Measurements from ENCODE around the gene IFT20. TPM values are rescaled to one million over a fixed set of nuclear protein-coding genes. Genes with fewer than 3 reads are reported as not detected.

IFT20 gene
- total and polyA plus RNA-seq, 11 donors, result 7.9 to 18.9 (median 11.1) TPM

- Histone ChIP-seq H3K36me3 (peaks cover 4 to 100% (median 96%) of the 10 kb centered on the region in 9 donors), H3K4me1 (peaks cover 0 to 53% (median 28%) of the 10 kb centered on the region in 12 donors), H3K4me3 (no peak overlapping the region), H3K27me3 (no peaks in the 10 kb centered on the region), H3K9me3 (no peaks in the 10 kb centered on the region), H3K27ac (peak overlapping the region in 10 of 12 donors; percentile 8 to 68 (median 35))
- WGBS, 4 donors, result 45 to 52% (median 48%) methylated on average over 13 of the region's 13 CpGs
- DNase-seq, result peak in 4 of 5 donors; percentile 45 to 75 (median 67)
- TF ChIP-seq, protein P1, sequence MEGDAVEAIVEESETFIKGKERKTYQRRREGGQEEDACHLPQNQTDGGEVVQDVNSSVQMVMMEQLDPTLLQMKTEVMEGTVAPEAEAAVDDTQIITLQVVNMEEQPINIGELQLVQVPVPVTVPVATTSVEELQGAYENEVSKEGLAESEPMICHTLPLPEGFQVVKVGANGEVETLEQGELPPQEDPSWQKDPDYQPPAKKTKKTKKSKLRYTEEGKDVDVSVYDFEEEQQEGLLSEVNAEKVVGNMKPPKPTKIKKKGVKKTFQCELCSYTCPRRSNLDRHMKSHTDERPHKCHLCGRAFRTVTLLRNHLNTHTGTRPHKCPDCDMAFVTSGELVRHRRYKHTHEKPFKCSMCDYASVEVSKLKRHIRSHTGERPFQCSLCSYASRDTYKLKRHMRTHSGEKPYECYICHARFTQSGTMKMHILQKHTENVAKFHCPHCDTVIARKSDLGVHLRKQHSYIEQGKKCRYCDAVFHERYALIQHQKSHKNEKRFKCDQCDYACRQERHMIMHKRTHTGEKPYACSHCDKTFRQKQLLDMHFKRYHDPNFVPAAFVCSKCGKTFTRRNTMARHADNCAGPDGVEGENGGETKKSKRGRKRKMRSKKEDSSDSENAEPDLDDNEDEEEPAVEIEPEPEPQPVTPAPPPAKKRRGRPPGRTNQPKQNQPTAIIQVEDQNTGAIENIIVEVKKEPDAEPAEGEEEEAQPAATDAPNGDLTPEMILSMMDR (IDR thresholded peaks at IDR 0.05), result no peak
- no peak for TF ChIP-seq POLR2A (IDR thresholded peaks at IDR 0.05)
- intact Hi-C loops (cut with DNase I), result no loop called here
- peak; percentile 56 to 71 (median 64) for ATAC-seq
These were observed 10.3 kb upstream of the IFT20 start for GRCh38 chr17:28345419-28346198.

GRCh38 chr17:28344435-28344901 is 9.2 kb upstream of the IFT20 start:
- intact Hi-C loops (cut with DNase I), result no loop called here
- peaks cover 4 to 100% (median 96%) of the 10 kb centered on the region in 9 donors for H3K36me3 ChIP-seq
- peak overlapping the region in 3 of 12 donors; percentile 4 to 64 (median 29) for H3K27ac ChIP-seq
- no peak overlapping the region for H3K4me3 ChIP-seq
- DNase-seq, result no peak
- H3K27me3 ChIP-seq, result no peaks in the 10 kb centered on the region
- peak in 1 of 4 donors; percentile 2 for ATAC-seq
- TF ChIP-seq POLR2A (IDR thresholded peaks at IDR 0.05), result no peak
- TF ChIP-seq, protein P1 (IDR thresholded peaks at IDR 0.05), result no peak
- peaks cover 0 to 62% (median 35%) of the 10 kb centered on the region in 12 donors for H3K4me1 ChIP-seq
- no peaks in the 10 kb centered on the region for H3K9me3 ChIP-seq
- 79 to 90% (median 84%) methylated on average over 12 to 19 of the region's 19 CpGs for WGBS, 4 donors

DNA sequence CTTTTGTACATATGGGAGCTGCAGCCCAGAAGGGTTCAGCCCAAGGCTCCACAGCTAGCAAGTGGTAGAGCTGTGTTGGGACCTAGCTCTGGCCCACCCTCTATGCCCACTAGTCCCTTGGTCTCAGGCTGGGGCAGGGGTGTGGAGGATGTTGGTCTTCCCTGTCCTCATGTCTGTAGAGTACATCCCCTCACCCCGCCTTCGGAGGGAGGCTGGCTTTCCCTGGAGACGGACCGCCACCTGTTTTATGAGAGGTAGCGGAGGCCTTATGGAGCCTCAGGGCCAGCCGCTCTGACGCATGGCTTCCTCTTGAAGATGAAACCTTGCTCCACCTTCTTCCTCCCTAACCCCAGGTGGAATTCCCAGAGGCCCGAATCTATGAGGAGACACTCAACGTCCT is 8.7 kb upstream of the IFT20 start:
- TF ChIP-seq, protein P1 (IDR thresholded peaks at IDR 0.05), result no peak
- TF ChIP-seq POLR2A (IDR thresholded peaks at IDR 0.05), result no peak
- H3K9me3 ChIP-seq, result no peaks in the 10 kb centered on the region
- WGBS, 4 donors, result 77 to 82% (median 80%) methylated on average over 9 of the region's 9 CpGs
- H3K27me3 ChIP-seq, result no peaks in the 10 kb centered on the region
- peaks cover 4 to 99% (median 93%) of the 10 kb centered on the region in 9 donors for H3K36me3 ChIP-seq
- peaks cover 0 to 66% (median 39%) of the 10 kb centered on the region in 12 donors for H3K4me1 ChIP-seq
- peak in 1 of 4 donors; percentile 4 for ATAC-seq
- intact Hi-C loops (cut with DNase I), result no loop called here
- no peak for DNase-seq
- H3K27ac ChIP-seq, result no peak overlapping the region
- H3K4me3 ChIP-seq, result no peak overlapping the region

DNA sequence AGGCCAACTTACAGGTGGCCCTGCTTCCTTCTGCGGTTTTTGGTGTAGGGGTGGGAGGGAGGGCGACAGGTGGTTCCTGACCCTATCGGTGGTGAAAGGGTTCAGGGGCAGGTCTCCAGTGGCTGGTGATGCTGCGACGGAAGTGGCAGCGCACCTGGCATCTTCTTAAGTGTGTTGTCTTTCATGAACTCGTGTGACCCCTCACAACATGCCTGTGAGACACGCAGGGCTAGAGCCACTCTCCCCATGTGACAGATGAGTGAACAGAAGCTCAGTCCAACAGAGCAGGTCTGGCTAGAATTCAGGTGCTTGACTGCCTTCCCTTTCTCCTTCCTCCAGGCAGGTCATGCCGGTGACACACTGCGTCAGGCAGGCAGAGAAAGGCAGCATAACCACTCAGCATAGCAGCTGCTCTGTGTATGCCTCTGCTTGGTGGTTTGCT is 8.2 kb upstream of the IFT20 start:
- no peak overlapping the region for H3K4me3 ChIP-seq
- peaks cover 0 to 71% (median 43%) of the 10 kb centered on the region in 12 donors for H3K4me1 ChIP-seq
- 61 to 67% (median 65%) methylated on average over 8 to 10 of the region's 10 CpGs for WGBS, 4 donors
- H3K9me3 ChIP-seq, result no peaks in the 10 kb centered on the region
- H3K27ac ChIP-seq, result no peak overlapping the region
- no peak for ATAC-seq
- H3K27me3 ChIP-seq, result no peaks in the 10 kb centered on the region
- H3K36me3 ChIP-seq, result peaks cover 4 to 94% (median 88%) of the 10 kb centered on the region in 9 donors
- no peak for TF ChIP-seq POLR2A (IDR thresholded peaks at IDR 0.05)
- TF ChIP-seq, protein P1 (IDR thresholded peaks at IDR 0.05), result no peak
- intact Hi-C loops (cut with DNase I), result no loop called here
- DNase-seq, result no peak
